ENCODE data around the gene PLP1.

PLP1 gene

DNA sequence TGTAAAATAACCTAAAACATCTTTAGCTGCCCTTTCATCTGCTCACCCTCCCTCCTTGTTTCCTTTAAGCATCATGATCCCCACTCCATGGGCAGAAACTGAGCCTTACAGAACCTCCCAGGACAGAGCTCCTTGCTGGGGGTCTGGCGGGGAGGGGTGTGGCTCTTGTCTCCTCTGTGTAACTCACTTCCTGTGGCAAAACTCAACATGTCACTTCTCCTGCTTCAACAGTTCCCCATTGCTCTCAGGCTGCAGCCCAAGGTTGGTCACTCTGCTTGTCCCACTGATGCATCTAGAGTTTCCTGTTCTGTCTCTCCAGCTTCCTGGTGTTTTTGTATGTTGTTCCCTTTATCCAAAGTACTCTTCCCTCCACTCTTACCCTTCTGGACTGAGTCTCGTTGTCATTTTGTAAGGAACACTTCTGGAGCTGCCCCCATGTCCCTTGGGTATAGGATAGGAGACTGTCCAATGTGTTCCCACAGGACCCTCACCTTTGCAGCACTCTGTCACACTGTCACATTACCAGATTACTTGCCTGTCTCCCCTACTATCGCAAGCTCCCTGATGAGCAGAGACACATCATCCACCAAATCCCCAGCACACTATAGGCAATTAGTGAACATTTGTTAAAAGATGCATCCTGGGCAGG, 46.4 kb upstream of the PLP1 start:
- H3K27ac ChIP-seq (ENCODE audit: low read depth, low read length) = no peak overlapping the region
- no peaks in the 10 kb centered on the region for H3K27me3 ChIP-seq (ENCODE audit: control insufficient read depth, low read length)
- H3K9me2 ChIP-seq (replicated peaks; ENCODE audit: control insufficient read depth, low read length) = no peaks in the 10 kb centered on the region
- no peak for TF ChIP-seq EZH2phosphoT487 (IDR thresholded peaks at IDR 0.05; ENCODE audit: borderline replicate concordance, low read length)
- TF ChIP-seq, protein P1, sequence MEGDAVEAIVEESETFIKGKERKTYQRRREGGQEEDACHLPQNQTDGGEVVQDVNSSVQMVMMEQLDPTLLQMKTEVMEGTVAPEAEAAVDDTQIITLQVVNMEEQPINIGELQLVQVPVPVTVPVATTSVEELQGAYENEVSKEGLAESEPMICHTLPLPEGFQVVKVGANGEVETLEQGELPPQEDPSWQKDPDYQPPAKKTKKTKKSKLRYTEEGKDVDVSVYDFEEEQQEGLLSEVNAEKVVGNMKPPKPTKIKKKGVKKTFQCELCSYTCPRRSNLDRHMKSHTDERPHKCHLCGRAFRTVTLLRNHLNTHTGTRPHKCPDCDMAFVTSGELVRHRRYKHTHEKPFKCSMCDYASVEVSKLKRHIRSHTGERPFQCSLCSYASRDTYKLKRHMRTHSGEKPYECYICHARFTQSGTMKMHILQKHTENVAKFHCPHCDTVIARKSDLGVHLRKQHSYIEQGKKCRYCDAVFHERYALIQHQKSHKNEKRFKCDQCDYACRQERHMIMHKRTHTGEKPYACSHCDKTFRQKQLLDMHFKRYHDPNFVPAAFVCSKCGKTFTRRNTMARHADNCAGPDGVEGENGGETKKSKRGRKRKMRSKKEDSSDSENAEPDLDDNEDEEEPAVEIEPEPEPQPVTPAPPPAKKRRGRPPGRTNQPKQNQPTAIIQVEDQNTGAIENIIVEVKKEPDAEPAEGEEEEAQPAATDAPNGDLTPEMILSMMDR (IDR thresholded peaks at IDR 0.05; ENCODE audit: low read depth, low read length, poor library complexity, severe bottlenecking) = no peak
- no peaks in the 10 kb centered on the region for H3K79me2 ChIP-seq (ENCODE audit: control insufficient read depth, low read length)
- H3K4me1 ChIP-seq (ENCODE audit: control insufficient read depth, low read length) = no peaks in the 10 kb centered on the region
- H4K20me1 ChIP-seq (ENCODE audit: control insufficient read depth, insufficient read depth, low read depth, low read length) = no peaks in the 10 kb centered on the region
- no peaks in the 10 kb centered on the region for H3F3A ChIP-seq (ENCODE audit: control insufficient read depth, insufficient read depth)
- no peak overlapping the region for H3K4me2 ChIP-seq (ENCODE audit: low read length)
- no peaks in the 10 kb centered on the region for H3K36me3 ChIP-seq (ENCODE audit: control insufficient read depth, low read length)
- H3K9me3 ChIP-seq (ENCODE audit: control insufficient read depth, insufficient read depth, low read length) = no peaks in the 10 kb centered on the region
- H3K4me3 ChIP-seq (ENCODE audit: low read length) = no peak overlapping the region

GRCh38 chrX:103730796-103731493, 45.7 kb upstream of the PLP1 start:
- Histone ChIP-seq H4K20me1 (ENCODE audit: control insufficient read depth, insufficient read depth, low read depth, low read length) (no peaks in the 10 kb centered on the region), H3K9me2 (replicated peaks; ENCODE audit: control insufficient read depth, low read length) (no peaks in the 10 kb centered on the region), H3K4me1 (ENCODE audit: control insufficient read depth, low read length) (no peaks in the 10 kb centered on the region), H3K4me3 (ENCODE audit: low read length) (no peak overlapping the region), H3K27me3 (ENCODE audit: control insufficient read depth, low read length) (no peaks in the 10 kb centered on the region), H3K9me3 (ENCODE audit: control insufficient read depth, insufficient read depth, low read length) (no peaks in the 10 kb centered on the region), H3K79me2 (ENCODE audit: control insufficient read depth, low read length) (no peaks in the 10 kb centered on the region), H3F3A (ENCODE audit: control insufficient read depth, insufficient read depth) (no peaks in the 10 kb centered on the region), H3K36me3 (ENCODE audit: control insufficient read depth, low read length) (no peaks in the 10 kb centered on the region), H3K4me2 (ENCODE audit: low read length) (no peak overlapping the region), H3K27ac (ENCODE audit: low read depth, low read length) (no peak overlapping the region)
- TF ChIP-seq, protein P1 (IDR thresholded peaks at IDR 0.05; ENCODE audit: low read depth, low read length, poor library complexity, severe bottlenecking) = no peak
- TF ChIP-seq EZH2phosphoT487 (IDR thresholded peaks at IDR 0.05; ENCODE audit: borderline replicate concordance, low read length) = no peak

GRCh38 chrX:103733017-103733416, 43.6 kb upstream of the PLP1 start:
- Histone ChIP-seq H3K27ac (ENCODE audit: low read depth, low read length) (no peak overlapping the region), H3K79me2 (ENCODE audit: control insufficient read depth, low read length) (no peaks in the 10 kb centered on the region), H3K27me3 (ENCODE audit: control insufficient read depth, low read length) (no peaks in the 10 kb centered on the region), H3K9me2 (replicated peaks; ENCODE audit: control insufficient read depth, low read length) (no peaks in the 10 kb centered on the region), H3K4me3 (ENCODE audit: low read length) (no peak overlapping the region), H3K4me1 (ENCODE audit: control insufficient read depth, low read length) (no peaks in the 10 kb centered on the region), H3F3A (ENCODE audit: control insufficient read depth, insufficient read depth) (no peaks in the 10 kb centered on the region), H3K36me3 (ENCODE audit: control insufficient read depth, low read length) (no peaks in the 10 kb centered on the region), H3K9me3 (ENCODE audit: control insufficient read depth, insufficient read depth, low read length) (no peaks in the 10 kb centered on the region), H4K20me1 (ENCODE audit: control insufficient read depth, insufficient read depth, low read depth, low read length) (no peaks in the 10 kb centered on the region), H3K4me2 (ENCODE audit: low read length) (no peak overlapping the region)
- TF ChIP-seq EZH2phosphoT487 (IDR thresholded peaks at IDR 0.05; ENCODE audit: borderline replicate concordance, low read length) = no peak
- TF ChIP-seq, protein P1 (IDR thresholded peaks at IDR 0.05; ENCODE audit: low read depth, low read length, poor library complexity, severe bottlenecking) = no peak

Data from DOHH2 (cell line).